HL-60 (cell line): ENCODE data around the gene MAGOHB.

Experiments used
- DNase-seq, 2 experiments: peaks; one replicate each; pipeline ENCODE4 v3.0.0-alpha.2; 2010 to 2020; ENCODE audit warnings: low read depth in 1 of 2, low spot score in 1 of 2
- H3K27ac ChIP-seq: fragments of 250-450 bp; sonication (Bioruptor Pico); replicated peaks from 2 replicates; pipeline ENCODE4 v1.5.1; 2020; ENCODE audit warnings: mild to moderate bottlenecking, moderate library complexity
- H3K27me3 ChIP-seq: fragments of 250-450 bp; sonication (Bioruptor Pico); 2 replicates; pipeline ENCODE4 v1.5.1; 2021; ENCODE audit warnings: mild to moderate bottlenecking, moderate library complexity; ENCODE audit not compliant: insufficient read depth, poor library complexity, severe bottlenecking
- H3K4me3 ChIP-seq: replicated peaks from 2 replicates; pipeline ENCODE4 v1.5.1; 2011; ENCODE audit warnings: mild to moderate bottlenecking, control low read depth, low read length; ENCODE audit not compliant: insufficient read depth
- CTCF ChIP-seq: IDR thresholded peaks from one replicate; pipeline ENCODE4 v1.5.1; 2011; ENCODE audit warnings: low read length, control low read depth, inconsistent platforms; ENCODE audit not compliant: insufficient read depth
- GABPA ChIP-seq: IDR thresholded peaks from 2 replicates; pipeline ENCODE4 v1.6.1; 2012; ENCODE audit warnings: low read depth
- POLR2AphosphoS5 ChIP-seq: IDR thresholded peaks from 2 replicates; pipeline ENCODE4 v1.6.1; 2012; ENCODE audit warnings: low read depth
- REST ChIP-seq: IDR thresholded peaks from 2 replicates; pipeline ENCODE4 v1.6.1; 2012; ENCODE audit warnings: low read depth; ENCODE audit not compliant: insufficient replicate concordance
- SPI1 ChIP-seq: IDR thresholded peaks from 2 replicates; pipeline ENCODE4 v1.6.1; 2012; ENCODE audit warnings: low read depth, mild to moderate bottlenecking, borderline replicate concordance

MAGOHB gene

GRCh38 chr12:10620078-10620779 lies 6.8 kb upstream of the MAGOHB start:
- TF ChIP-seq REST: no peak
- TF ChIP-seq CTCF: no peak
- no peak for TF ChIP-seq SPI1
- TF ChIP-seq POLR2AphosphoS5: no peak
- TF ChIP-seq GABPA: no peak
- Histone ChIP-seq H3K27me3 (no peaks in the 10 kb centered on the region), H3K27ac (no peak overlapping the region), H3K4me3 (no peak overlapping the region)
- no peak for DNase-seq

GRCh38 chr12:10618338-10618987 lies 5.1 kb upstream of the MAGOHB start:
- Histone ChIP-seq H3K4me3 (no peak overlapping the region), H3K27ac (no peak overlapping the region), H3K27me3 (no peaks in the 10 kb centered on the region)
- TF ChIP-seq SPI1 (no peak), POLR2AphosphoS5 (no peak), CTCF (no peak), REST (no peak), GABPA (no peak)
- DNase-seq: no peak

- Histone ChIP-seq H3K4me3 (no peak overlapping the region), H3K27me3 (no peaks in the 10 kb centered on the region), H3K27ac (no peak overlapping the region)
- no peak for DNase-seq
- TF ChIP-seq CTCF (no peak), SPI1 (no peak), GABPA (no peak)
These were observed 4.5 kb upstream of the MAGOHB start for GRCh38 chr12:10617863-10618262.
